ENCODE data around the gene ICE2. TPM values are rescaled to one million over a fixed set of nuclear protein-coding genes. Genes with fewer than 3 reads are reported as not detected.
A peak's percentile ranks its signal among the peaks of the same experiment; 100 is the strongest.

The ICE2 gene
- total RNA-seq, 1 donor from 2014 or later = 69.7 TPM

DNA sequence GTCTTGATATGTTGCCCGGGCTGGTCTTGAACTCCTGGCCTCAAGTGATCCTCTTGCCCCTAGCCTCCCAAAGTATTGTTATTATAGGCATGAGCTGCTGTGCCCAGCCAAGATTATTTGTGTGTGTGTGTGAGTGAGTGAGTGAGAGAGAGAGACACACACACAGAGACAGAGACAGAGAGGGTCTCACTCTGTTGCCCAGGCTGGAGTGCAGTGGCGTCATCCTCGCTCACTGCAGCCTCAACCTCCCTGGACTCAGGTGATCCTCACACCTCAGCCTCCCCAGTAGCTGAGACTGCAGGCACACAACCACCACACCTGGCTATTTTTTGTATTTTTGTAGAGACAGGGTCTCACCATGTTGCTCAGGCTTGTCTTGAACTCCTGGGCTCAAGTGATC lies 5.8 kb downstream of the ICE2 start:
- Mint-ChIP-seq H3K27me3 (ENCODE audit: low read depth) (no peaks in the 10 kb centered on the region), H3K4me3 (no peak overlapping the region), H3K4me1 (peaks cover 32% of the 10 kb centered on the region), H3K27ac (ENCODE audit: unreplicated experiment) (no peak overlapping the region), H3K9me3 (no peaks in the 10 kb centered on the region), H3K36me3 (ENCODE audit: low read depth) (peaks cover 23% of the 10 kb centered on the region)
- TF ChIP-seq, protein P1, sequence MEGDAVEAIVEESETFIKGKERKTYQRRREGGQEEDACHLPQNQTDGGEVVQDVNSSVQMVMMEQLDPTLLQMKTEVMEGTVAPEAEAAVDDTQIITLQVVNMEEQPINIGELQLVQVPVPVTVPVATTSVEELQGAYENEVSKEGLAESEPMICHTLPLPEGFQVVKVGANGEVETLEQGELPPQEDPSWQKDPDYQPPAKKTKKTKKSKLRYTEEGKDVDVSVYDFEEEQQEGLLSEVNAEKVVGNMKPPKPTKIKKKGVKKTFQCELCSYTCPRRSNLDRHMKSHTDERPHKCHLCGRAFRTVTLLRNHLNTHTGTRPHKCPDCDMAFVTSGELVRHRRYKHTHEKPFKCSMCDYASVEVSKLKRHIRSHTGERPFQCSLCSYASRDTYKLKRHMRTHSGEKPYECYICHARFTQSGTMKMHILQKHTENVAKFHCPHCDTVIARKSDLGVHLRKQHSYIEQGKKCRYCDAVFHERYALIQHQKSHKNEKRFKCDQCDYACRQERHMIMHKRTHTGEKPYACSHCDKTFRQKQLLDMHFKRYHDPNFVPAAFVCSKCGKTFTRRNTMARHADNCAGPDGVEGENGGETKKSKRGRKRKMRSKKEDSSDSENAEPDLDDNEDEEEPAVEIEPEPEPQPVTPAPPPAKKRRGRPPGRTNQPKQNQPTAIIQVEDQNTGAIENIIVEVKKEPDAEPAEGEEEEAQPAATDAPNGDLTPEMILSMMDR (conservative IDR thresholded peaks at IDR 0.05) = no peak
- DNase-seq (ENCODE audit: low read depth, low spot score) = no peak

DNA sequence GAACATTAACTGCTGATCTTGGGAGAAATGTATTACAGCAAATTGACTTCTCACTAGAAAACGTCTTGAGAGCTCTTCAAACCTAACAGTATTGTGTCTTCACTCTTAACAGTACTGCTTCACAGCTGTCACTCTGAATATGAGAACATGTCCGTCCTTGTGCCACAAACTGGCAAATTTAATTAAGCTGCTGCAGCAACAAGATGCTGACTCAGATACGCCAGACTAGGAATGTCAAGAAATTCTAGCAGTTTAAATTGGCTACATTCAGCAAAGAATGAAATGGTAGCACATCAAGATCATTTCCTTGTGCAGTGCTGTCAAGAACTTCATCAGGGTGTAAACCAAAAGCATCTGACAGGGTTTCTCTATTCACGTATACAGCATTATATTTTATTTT lies 7.6 kb downstream of the ICE2 start:
- Mint-ChIP-seq H3K4me1 (peaks cover 14% of the 10 kb centered on the region), H3K27ac (ENCODE audit: unreplicated experiment) (no peak overlapping the region), H3K9me3 (no peaks in the 10 kb centered on the region), H3K27me3 (ENCODE audit: low read depth) (no peaks in the 10 kb centered on the region), H3K36me3 (ENCODE audit: low read depth) (peaks cover 24% of the 10 kb centered on the region), H3K4me3 (no peak overlapping the region)
- TF ChIP-seq, protein P1 (conservative IDR thresholded peaks at IDR 0.05) = no peak
- no peak for DNase-seq (ENCODE audit: low read depth, low spot score)

DNA sequence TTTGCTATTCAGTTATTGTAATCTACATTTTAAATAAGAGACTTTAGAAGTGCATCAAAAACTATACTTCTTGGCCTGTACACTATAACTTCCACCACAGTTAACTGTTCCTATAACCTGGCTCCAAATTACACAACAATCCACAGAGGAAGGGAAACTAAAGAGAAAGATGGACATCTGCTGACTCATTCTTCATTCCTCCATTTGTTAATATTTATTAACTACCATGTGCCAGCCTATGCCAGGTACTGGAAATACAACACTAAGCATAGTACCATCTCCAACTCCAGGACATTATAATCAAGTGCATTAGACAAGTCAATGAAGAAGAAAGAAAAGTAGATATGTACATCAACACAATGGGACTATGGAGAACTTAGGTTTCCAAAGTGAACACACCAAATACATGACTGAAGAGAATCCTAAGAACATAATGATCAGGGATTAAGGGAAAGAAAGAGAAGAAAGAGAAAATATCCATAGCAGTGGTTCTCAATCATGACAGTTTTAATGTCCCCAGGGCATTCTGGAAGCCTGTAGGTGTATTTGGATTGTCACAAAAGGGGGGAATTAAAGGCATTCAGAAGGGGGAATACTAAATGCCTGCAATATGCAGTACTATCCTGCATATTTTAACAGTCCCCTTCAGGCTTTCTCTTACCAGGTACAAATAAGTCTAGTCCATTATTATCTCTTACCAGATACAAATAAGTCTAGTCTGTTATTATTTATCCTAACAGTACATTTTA lies 8.9 kb downstream of the ICE2 start:
- H3K9me3 Mint-ChIP-seq = no peaks in the 10 kb centered on the region
- TF ChIP-seq, protein P1 (conservative IDR thresholded peaks at IDR 0.05) = no peak
- peaks cover 27% of the 10 kb centered on the region for H3K36me3 Mint-ChIP-seq (ENCODE audit: low read depth)
- peaks cover 10% of the 10 kb centered on the region for H3K4me1 Mint-ChIP-seq
- no peak overlapping the region for H3K27ac Mint-ChIP-seq (ENCODE audit: unreplicated experiment)
- H3K27me3 Mint-ChIP-seq (ENCODE audit: low read depth) = no peaks in the 10 kb centered on the region
- H3K4me3 Mint-ChIP-seq = no peak overlapping the region
- DNase-seq (ENCODE audit: low read depth, low spot score) = no peak

DNA sequence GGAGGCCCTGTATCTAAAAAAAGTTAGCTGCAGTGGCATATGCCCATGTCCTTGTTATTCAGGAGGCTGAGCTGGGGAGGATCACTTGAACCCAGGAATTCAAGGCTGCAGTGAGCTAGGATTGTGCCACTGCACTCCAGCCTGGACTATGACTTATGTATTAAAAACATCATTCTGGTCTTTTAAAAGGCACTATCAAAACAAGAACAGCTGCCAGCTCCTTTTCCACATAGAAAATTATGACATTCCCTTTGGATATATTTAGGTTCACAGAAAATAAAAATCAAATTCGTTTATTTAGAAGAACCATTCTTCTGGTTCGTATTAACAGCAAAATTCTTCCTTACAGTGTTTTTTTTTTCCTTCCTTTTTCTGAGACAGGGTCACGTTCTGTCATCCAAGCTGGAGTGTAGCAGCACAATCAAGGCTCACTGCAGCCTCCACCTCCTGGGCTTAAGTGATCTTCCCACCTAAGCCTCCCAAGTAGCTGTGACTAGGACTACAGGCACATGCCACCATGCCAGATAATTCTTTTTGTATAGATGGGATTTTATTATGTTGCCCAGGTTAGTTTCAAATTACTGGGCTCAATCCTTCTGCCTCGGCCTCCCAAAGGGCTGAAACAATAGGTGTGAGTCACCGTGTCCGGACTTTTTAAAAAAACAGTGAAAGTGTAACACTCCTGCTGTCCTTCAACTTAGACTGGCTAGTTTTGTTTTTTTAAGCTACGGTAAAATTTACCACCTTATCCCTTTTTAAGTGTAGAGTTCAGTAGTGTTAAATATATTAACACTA lies 13.9 kb downstream of the ICE2 start:
- Mint-ChIP-seq H3K27ac (ENCODE audit: unreplicated experiment) (peak overlapping the region; percentile 35), H3K4me1 (no peaks in the 10 kb centered on the region), H3K4me3 (no peak overlapping the region), H3K9me3 (no peaks in the 10 kb centered on the region), H3K36me3 (ENCODE audit: low read depth) (peaks cover 25% of the 10 kb centered on the region), H3K27me3 (ENCODE audit: low read depth) (no peaks in the 10 kb centered on the region)
- no peak for DNase-seq (ENCODE audit: low read depth, low spot score)
- TF ChIP-seq, protein P1 (conservative IDR thresholded peaks at IDR 0.05) = no peak

DNA sequence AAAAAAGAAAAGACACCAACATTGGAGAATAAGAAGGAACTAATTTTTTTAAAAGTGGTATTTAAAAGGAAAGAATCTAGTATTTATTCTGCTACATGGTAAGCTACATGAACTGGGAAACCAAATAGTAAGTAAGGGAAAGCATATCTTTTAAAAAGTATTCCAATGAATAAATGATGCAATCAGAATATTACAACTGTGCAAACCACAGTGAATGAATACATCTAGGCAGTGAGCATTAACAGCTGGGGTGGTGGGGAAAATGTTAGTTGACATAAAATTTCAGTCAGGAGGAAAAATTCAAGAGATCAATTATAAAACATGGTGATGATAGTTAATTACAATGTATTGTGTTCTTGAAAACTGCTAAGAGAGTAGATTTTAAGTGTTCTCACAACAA lies 16.9 kb downstream of the ICE2 start:
- Mint-ChIP-seq H3K27me3 (ENCODE audit: low read depth) (no peaks in the 10 kb centered on the region), H3K4me1 (no peaks in the 10 kb centered on the region), H3K36me3 (ENCODE audit: low read depth) (peaks cover 13% of the 10 kb centered on the region), H3K27ac (ENCODE audit: unreplicated experiment) (no peak overlapping the region), H3K4me3 (no peak overlapping the region), H3K9me3 (no peaks in the 10 kb centered on the region)
- TF ChIP-seq, protein P1 (conservative IDR thresholded peaks at IDR 0.05) = no peak
- no peak for DNase-seq (ENCODE audit: low read depth, low spot score)
